GM10847 (cell line): ENCODE results near the gene DNMT3B.

ENCODE experiments used
- POLR2A ChIP-seq: IDR thresholded peaks from 2 replicates; pipeline ENCODE4 v1.6.1; 2011; ENCODE audit not compliant: insufficient read length; ENCODE audit errors: extremely low read depth

The DNMT3B gene

GRCh38 chr20:32761831-32762753 is at the start of gene DNMT3B:
Gene DNMT3B, plus strand, starts transcription at chr20:32762385. Its CDS starts 17,939 bp downstream, at chr20:32780324.
- TF ChIP-seq POLR2A = no peak

DNA sequence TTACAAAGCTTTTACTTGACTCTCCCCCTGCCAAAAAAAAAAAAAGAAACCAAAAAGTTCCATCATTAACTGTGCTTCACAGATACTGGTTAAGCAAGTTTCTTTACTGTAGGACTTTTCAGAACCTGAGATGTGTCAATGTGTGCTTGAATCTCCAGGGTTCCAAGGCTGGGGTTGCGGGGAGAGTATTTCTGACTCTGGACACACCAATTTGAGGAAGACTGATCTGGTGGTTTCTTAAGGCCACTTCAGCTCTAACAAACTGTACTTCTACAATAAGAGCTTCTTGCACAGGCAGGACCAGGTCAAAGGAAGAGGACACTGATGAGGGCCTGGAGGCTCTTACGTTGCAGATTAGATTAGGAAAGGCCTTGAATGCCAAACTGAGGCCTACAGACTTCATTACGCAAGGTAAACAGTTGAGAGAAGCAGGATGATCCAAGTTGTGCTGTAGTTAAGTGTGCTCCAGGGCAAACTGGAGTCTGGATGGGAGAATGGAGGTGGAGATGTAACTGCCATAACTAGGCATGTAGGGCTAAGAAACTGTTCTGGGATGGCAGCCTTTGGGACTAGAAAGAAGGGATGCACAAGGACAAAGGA is 43.3 kb upstream of the DNMT3B start:
- no peak for TF ChIP-seq POLR2A

- TF ChIP-seq POLR2A = no peak
Measured at GRCh38 chr20:32727683-32728082, 34.5 kb upstream of the DNMT3B start.

GRCh38 chr20:32731882-32732266 is 30.3 kb upstream of the DNMT3B start:
- no peak for TF ChIP-seq POLR2A

DNA sequence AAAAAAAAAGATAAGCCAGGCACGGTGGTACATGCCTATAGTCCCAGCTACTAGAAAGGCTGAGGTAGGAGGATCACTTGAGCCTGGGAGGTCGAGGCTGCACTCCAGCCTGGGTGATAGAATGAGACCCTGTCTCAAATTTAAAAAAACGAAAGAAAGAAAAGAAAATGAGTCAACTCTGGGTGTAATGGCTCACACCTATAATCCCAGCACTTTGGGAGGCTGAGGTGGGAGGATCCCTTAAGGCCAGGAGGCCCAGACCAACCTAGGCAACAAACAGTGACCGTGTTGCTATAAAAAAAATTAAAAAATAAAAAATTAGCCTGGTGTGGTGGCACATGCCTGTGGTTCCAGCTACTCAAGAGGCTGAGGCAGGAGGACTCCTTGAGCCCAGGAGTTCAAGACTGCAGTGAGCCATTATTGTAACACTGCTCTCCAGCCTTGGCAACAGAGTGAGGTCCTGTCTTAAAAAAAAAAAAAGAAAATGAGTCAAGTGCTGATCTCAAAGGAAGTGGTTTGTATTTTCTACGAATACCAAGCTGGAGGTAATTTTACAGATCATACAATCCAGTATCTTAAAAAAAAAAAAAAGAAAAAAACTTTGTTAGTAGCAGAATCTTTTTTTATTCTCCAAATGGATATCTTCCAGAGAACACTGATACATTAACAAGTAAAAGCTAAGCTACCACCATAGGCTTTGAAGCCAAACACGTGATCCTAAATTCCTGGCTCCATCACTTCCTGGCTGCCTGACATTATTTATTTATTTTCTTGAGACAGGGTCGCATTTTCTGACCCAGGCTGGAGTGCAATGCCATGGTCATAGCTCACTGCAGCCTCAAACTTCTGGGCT is 24.6 kb upstream of the DNMT3B start:
- no peak for TF ChIP-seq POLR2A

DNA sequence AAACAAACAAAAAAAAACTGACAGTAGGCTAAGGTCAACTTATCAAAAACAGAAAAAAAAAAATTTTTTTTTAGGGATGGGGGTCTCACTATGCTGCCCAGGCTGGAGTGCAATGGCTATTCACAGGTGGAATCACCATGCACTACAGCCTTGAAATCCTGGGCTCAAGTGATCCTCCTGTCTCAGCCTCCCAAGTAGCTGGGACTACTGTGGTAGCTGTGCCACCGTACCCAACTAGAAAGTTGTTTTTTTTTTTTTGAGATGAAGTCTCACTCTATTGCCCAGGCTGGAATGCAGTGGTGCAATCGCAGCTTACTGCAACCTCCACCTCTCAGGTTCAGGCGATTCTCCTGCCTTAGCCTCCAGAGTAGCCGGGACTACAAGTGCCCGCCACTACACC is 21.0 kb upstream of the DNMT3B start:
- no peak for TF ChIP-seq POLR2A

DNA sequence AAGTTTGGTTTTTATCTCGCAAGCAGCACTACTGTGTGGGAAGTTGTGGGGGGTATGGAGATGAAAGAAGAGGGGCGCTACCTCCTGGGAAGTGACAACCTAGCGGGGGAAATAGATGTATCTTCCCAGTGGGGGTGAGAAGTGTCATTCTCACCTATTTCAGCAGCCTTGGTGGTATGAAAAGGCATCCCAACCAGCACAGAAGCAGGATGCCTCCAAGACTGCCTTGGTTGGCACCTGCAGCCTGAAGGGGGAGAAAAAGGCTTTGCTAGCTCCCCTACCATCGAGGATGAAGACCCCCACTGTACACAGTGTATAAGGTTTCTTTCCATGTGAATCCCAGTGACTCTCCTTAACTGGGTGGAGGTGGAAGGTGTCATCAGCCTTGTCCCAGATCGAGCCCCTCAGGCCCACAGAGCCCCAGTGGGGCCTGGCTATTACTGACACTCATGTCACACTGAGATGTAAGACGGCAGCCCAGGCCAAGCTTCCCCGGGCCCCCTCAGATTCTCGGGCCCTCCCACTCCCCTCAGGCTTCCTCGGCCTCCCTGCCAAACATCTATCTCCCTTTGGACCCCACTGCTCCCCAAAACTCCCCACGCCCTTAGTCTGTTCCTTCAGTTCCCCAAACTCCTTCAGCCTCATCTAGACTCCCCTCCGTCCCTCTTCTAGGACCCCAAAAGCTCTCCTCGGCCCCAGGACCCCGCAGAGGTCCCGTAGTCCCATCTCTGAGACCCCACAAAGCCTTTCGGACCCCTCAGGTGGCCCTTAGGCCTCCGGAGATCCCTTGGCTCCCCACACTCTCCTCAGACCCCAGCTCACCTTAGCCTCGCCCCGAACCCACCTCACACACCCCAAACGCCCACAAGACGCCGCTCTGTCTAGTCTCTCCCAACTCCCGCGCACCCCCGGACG is 19.6 kb upstream of the DNMT3B start:
- no peak for TF ChIP-seq POLR2A

GRCh38 chr20:32743237-32744112 is 18.7 kb upstream of the DNMT3B start, which contains the start of gene COMMD7:
Gene COMMD7, minus strand, starts transcription at chr20:32743467. Its CDS starts 76 bp downstream, at chr20:32743391.
- peak; percentile 31 for TF ChIP-seq POLR2A

DNA sequence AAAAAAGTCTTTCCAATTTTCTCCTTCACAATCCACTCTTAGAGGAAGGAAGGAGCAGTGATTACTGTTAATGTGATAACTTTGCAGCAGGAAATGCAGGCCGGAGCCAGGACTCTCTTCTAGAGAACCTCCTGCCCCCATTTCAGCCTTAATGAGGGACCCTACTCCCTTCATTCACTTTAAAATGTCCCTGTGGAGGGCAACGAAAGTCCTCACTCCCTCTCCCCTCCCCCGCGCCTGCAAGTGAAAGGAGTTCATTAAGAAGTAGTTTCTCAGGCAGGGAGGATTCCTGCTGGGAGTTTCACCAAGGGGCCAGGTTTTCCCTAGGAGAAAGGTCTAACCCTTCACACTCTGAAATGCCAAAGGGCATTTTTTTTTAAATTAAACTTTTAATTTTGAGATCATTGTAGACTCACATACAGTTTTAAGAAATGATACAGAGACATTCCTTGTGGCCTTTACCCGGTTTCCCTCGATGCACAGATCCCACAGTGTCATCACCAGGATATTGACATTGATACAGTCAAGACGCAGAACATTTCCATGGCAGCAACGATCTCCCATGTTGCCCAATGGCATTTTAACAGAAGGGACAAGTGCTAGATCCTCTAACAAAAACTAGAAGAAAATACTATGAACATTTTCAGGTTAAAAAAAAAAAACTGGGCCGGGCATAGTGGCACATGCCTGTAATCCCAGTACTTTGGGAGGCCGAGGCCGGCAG is 12.1 kb upstream of the DNMT3B start:
- no peak for TF ChIP-seq POLR2A

DNA sequence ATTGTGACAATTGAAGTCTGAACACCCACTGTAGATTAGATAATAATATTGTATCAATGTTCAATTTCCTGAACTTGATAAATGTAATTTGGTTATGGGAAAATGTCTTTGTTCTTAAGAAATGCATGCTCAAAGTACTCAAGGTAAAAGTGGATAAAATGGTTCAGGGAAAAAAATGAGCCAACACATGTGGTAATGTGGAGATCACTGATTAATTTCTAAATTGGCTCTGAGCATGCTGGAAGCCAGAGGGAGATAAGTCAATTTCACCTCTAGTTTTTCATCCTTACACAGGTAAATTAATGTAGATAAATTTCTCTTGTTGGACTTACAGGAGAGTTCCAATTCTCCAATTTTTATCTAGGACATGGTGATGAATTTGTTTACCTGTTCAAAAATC is 10.9 kb upstream of the DNMT3B start:
- TF ChIP-seq POLR2A = no peak

DNA sequence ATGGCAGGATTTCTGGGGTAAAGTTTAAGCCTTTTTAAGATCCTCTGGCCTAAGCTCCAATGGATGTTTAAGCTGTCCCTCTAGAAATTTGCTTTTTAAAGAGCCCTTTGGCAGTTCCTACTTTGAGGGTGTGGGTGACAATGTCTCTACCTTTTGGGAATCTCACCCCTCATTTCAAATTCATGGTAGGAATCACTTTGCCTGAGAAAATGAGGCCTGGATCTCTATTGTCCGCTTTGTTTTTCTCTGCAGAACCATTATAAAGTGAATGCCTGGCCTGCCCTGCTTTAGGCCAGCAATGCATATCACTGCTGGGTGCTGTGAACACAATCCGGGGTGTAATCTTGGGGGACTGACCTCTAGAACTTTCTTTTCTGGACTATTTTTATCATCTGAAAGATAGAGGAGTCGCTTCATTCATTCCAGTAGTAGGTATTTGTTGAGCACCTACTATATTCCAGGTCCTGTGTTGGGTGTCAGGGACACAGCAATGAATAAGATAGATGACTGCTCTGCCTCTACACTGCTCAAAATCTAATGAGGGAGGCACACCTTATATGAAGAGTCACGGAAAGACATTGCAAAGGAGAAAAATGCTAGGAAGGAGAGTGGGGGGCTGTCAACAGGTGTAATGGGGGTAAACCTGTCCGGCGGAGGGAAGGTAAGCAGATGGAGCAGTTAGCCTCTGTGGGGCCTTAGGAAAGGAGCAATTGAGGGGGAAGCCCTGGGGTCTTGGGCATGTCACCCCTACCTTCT is 10.3 kb upstream of the DNMT3B start:
- TF ChIP-seq POLR2A = no peak

- TF ChIP-seq POLR2A = no peak
Measured at GRCh38 chr20:32752458-32753250, 9.5 kb upstream of the DNMT3B start.

- no peak for TF ChIP-seq POLR2A
Measured at GRCh38 chr20:32753731-32754130, 8.5 kb upstream of the DNMT3B start.
